Ectodermal cell (in vitro differentiated cells): ENCODE measurements around the gene VAV1.
"Not testable (repeated sequence)": the region's sequence is repeated elsewhere in the genome, so short reads cannot be mapped to it uniquely, and the experiment has no call there.

Experiments used
- H3K27ac ChIP-seq: 2 replicates; pipeline ENCODE4 v1.7.0; 2013; ENCODE audit warnings: mild to moderate bottlenecking, low read depth, low read length; ENCODE audit not compliant: insufficient read depth, poor library complexity, severe bottlenecking
- H3K27me3 ChIP-seq: 2 replicates; pipeline ENCODE4 v1.7.0; 2013; ENCODE audit warnings: mild to moderate bottlenecking, low read length; ENCODE audit not compliant: insufficient read depth, control insufficient read depth, poor library complexity, severe bottlenecking
- H3K36me3 ChIP-seq: one replicate; pipeline ENCODE4 v1.7.0; 2013; ENCODE audit warnings: low read length; ENCODE audit not compliant: control insufficient read depth, insufficient read depth
- H3K4me1 ChIP-seq: one replicate; pipeline ENCODE4 v1.7.0; 2013; ENCODE audit warnings: low read length; ENCODE audit not compliant: control insufficient read depth, insufficient read depth
- H3K4me3 ChIP-seq: 2 replicates; pipeline ENCODE4 v1.7.0; 2013; ENCODE audit warnings: low read depth, low read length, control low read depth; ENCODE audit not compliant: insufficient read depth
- H3K9me3 ChIP-seq: 2 replicates; pipeline ENCODE4 v1.7.0; 2013; ENCODE audit warnings: mild to moderate bottlenecking, low read length, moderate library complexity; ENCODE audit not compliant: control insufficient read depth
- WGBS, 2 experiments: methylation state at CpG; one replicate each; pipeline ENCODE4 v1.1.7; 2013; ENCODE audit warnings: missing lambda C conversion rate in 2 of 2; 5-methylcytosine and 5-hydroxymethylcytosine counted together

The VAV1 gene

DNA sequence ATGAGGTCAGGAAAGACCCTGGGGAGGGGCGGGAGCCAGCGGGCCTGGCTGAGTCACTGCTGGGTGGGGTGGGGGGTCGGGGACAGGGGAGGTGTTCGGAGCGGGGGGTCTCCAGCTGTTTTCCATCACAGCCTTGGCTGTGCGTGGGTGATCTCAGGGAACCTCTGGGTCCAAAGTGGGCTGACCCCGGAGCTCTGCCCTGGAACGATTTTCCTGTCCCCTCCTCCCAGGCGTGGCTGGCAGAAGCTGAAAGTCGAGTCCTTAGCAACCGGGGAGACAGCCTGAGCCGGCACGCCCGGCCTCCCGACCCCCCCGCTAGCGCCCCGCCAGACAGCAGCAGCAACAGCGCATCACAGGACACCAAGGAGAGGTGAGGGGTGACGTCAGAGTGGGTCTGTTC is 22.4 kb upstream of the VAV1 start:
- WGBS, 2 experiments = 95 to 96% methylated on average over 20 of the region's 20 CpGs
- Histone ChIP-seq H3K27ac (no peak overlapping the region), H3K27me3 (no peaks in the 10 kb centered on the region), H3K4me3 (no peak overlapping the region), H3K4me1 (peaks cover 6% of the 10 kb centered on the region), H3K9me3 (no peaks in the 10 kb centered on the region), H3K36me3 (peaks cover 40% of the 10 kb centered on the region)

DNA sequence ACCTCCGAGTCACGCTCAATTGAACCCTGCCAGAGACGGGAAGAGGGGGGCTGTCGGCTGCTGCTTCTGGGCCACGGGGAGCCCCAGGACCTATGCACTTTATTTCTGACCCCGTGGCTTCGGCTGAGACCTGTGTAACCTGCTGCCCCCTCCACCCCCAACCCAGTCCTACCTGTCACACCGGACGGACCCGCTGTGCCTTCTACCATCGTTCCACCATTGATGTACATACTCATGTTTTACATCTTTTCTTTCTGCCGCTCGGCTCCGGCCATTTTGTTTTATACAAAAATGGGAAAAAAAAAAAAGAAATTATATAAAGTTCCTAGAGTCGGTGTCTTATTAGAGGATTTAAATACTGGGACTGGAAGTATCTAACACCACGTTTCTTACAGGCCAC is 21.3 kb upstream of the VAV1 start:
- Histone ChIP-seq H3K27ac (no peak overlapping the region), H3K9me3 (no peaks in the 10 kb centered on the region), H3K36me3 (peaks cover 37% of the 10 kb centered on the region), H3K4me3 (no peak overlapping the region), H3K4me1 (no peaks in the 10 kb centered on the region), H3K27me3 (no peaks in the 10 kb centered on the region)
- WGBS, 2 experiments = 93 to 97% methylated on average over 16 of the region's 16 CpGs

DNA sequence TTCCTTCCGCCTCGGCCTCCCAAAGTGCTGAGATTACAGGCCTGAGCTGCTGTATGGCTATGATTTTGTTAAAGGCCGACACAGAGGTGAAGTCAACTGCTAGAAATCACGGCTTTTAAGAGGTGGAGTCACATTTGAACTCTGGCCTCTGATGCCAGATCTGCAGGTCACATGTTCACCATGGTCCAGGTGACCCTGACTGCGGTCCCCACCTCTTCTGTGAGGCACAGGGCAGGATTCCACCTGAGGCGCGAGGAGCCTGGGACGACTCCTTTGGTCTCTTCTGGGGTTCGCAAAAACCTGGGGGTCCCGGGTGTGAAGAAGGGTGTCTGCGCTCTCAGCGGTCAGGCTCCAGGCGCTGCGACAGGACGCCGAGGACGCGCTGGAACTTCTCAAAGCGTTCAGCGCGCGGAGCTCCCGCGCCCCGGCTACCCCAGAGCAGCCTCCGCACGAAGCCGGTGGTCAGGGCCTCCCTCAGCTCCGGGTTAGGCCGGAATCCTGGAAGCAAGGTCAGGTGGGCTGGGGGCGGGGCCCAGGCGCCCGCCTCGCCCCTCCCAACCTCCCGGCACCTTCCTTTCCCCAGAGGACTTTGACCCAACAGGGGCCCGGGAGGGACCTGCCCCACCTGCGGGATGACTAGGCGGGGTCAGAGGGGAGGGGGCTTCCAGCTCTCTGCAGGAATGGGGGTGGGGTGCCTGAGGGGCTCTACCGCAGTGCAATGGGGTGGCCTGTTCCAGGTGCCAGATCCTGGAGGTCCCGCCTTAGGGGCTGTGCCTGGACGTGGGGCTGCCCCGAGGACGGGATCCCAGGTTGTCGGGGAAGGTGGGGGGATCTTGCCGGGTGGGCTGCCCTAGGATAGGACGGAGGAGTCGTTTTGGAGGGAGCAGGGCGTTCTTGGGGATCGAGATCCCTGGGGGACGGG is 20.0 kb upstream of the VAV1 start:
- Histone ChIP-seq H3K27me3 (no peaks in the 10 kb centered on the region), H3K27ac (no peak overlapping the region), H3K9me3 (no peaks in the 10 kb centered on the region), H3K4me3 (no peak overlapping the region), H3K36me3 (peaks cover 27% of the 10 kb centered on the region), H3K4me1 (no peaks in the 10 kb centered on the region)
- WGBS, 2 experiments = 73 to 75% methylated on average over 50 of the region's 50 CpGs

DNA sequence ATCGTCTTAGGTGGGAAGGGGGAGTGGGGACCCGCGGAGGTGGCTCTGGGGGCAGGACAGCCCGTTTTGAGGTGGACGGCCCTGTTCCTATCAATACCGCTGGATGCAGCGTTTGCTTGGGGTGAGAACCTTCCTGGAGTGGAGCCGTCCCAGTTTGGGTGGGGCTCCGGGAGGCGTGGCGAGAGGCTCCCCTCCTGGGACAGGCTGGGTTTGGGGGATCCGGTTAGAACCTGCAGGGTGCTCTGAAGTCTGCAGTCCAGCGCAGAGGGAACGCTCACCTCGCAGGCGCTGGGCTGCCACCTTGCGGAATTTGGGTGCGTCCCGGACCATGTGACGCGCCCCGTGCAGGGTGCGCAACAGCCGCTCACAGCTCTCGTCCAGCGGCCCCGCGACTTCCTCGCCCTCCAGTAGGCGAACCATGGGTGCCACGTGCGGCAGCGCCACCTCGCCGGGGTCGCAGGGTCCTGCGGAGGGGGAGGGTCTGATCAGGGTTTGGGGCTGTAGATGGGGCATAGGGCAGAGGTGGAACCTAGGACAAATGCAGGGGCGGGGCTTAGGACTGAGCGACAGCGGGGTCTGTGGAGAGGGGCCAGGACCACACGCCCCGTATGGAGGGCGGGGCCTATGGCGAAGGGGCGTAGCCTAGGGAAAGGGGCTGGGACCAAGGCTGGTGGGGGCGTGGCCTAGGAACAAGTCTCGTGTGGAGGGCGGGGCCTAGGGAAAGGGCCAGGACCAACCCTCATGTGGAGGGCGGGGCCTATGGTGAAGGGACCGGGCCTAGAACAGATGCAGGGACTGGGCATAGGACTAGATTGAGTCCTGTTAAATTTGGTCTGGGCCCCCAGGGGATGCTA is 19.1 kb upstream of the VAV1 start:
- no peak overlapping the region for H3K27ac ChIP-seq
- H3K36me3 ChIP-seq = peaks cover 23% of the 10 kb centered on the region
- no peak overlapping the region for H3K4me3 ChIP-seq
- H3K4me1 ChIP-seq = no peaks in the 10 kb centered on the region
- H3K27me3 ChIP-seq = no peaks in the 10 kb centered on the region
- H3K9me3 ChIP-seq = no peaks in the 10 kb centered on the region
- 73 to 77% methylated on average over 50 of the region's 50 CpGs for WGBS, 2 experiments

DNA sequence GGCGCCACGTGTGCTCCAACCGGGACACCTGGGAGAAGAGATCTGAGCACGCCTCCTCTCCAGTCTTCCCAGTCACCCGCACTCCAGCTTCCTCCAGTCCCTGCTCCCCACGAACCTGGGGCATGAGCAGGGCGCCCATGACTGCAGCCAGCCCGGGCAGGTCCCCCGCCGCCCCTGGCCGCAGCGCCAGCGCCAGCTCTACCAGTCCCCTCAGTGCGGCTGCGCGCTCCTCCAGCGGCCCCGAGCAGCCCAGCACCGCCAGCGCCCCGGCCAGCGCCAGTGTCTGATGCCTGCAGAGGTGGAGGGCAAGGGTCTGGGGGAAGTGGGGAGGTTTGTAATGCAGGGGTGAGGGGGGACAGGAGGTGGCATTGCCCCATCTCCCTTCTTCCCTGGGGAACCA is 18.4 kb upstream of the VAV1 start:
- WGBS, 2 experiments = 95 to 97% methylated on average over 22 of the region's 22 CpGs
- no peak overlapping the region for H3K27ac ChIP-seq
- H3K36me3 ChIP-seq = peaks cover 22% of the 10 kb centered on the region
- H3K4me1 ChIP-seq = no peaks in the 10 kb centered on the region
- no peak overlapping the region for H3K4me3 ChIP-seq
- H3K27me3 ChIP-seq = no peaks in the 10 kb centered on the region
- H3K9me3 ChIP-seq = no peaks in the 10 kb centered on the region

DNA sequence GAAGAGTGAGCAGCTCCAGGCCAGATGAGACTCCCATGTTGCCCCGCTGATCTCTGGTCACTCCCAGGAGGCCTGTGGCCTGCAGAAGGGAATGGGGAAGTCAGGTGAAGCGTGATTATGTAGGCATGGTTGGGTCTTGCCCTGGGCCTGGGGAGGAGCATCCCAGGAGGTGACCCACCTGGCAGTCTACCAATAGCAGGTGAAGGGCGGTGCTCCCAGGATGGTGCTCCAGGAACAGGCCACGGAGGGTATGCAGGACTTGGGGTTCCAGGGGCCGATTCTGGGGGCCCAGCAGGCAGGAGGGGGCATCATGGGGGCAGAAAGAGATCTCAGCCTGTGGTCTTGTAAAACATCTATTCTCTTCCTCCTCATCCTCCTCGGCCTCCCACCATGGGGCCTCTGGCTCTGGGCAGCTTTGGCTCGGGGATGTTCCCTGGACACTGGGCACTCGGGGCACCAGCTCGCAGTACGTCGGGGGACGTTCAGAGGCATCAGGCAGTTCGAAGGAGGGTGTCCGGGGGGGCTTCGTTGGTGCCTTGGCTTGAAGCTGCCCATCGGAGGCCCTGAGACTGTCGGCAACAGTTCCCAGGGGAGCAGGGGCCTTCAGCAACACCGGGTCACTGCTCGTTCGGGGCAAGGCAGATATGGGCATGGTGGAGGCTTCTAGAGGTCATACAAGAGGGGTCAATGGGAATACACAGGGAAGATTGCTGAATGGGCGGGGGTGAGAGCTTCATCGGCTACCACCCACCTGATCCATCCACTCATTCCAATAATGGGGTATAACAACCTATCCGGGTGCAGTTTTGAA is 17.6 kb upstream of the VAV1 start:
- H3K4me1 ChIP-seq = no peaks in the 10 kb centered on the region
- no peaks in the 10 kb centered on the region for H3K9me3 ChIP-seq
- 95 to 97% methylated on average over 22 of the region's 23 CpGs for WGBS, 2 experiments
- no peak overlapping the region for H3K27ac ChIP-seq
- H3K27me3 ChIP-seq = no peaks in the 10 kb centered on the region
- H3K4me3 ChIP-seq = no peak overlapping the region
- H3K36me3 ChIP-seq = peaks cover 14% of the 10 kb centered on the region

DNA sequence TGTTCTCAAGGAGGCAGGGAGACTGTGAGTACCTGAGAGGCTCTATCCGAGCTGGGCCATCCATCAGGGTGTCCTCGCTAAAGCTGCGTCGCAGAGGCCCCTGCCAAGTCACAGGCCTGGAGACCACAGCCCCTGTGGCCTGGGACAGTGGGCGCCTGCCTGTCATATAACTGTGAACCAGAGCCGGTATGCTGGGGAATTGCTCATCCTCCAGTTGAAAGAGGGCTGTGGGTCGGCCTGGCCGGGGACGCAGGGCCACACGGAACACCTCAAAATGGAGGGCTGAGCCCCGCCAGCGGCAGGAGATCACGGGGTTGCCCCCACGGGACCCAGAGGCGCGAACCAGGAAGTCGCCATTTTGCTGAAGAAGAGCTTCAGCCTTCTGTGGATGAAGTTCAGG is 11.9 kb upstream of the VAV1 start:
- no peak overlapping the region for H3K4me3 ChIP-seq

DNA sequence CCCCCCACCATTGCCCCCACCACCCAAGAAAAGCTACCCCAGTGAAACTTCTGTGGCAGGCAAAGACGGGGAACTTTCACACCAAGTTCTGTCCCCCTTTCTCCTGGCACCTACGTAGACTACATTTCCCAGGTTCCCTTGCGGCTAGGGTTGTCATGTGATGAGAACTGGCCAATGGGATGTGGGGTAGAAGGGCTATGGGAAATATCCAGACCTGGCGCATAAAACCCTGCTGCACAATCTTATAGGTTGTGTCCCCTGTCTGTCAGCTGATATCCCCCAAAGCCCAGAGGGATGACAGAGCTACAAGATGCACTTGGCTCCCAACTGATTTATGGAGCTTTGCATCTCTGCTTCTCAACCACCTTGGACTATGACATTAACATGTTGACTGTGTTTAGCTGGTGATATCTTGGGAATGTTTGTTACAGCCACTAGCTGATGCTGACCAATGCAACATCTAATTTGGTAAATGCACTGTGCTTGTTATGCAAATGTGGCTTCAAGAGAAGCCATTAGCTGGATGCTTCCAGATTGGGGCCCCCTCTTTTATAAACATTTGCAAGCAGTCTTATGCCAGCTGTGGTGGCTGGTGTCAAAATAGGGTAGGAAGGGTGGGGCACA is 11.3 kb upstream of the VAV1 start:
- Histone ChIP-seq H3K27me3 (peaks cover 5% of the 10 kb centered on the region), H3K4me1 (no peaks in the 10 kb centered on the region), H3K27ac (no peak overlapping the region), H3K36me3 (no peaks in the 10 kb centered on the region), H3K9me3 (no peaks in the 10 kb centered on the region), H3K4me3 (no peak overlapping the region)
- 86 to 93% methylated on average over 4 of the region's 4 CpGs for WGBS, 2 experiments

More for the DNA sequence above, 11.9 kb upstream of the VAV1 start:
- H3K4me1 ChIP-seq = no peaks in the 10 kb centered on the region
- no peak overlapping the region for H3K27ac ChIP-seq
- H3K36me3 ChIP-seq = no peaks in the 10 kb centered on the region
- WGBS, 2 experiments = 97% methylated on average over 17 of the region's 17 CpGs
- H3K27me3 ChIP-seq = no peaks in the 10 kb centered on the region
- H3K9me3 ChIP-seq = no peaks in the 10 kb centered on the region

DNA sequence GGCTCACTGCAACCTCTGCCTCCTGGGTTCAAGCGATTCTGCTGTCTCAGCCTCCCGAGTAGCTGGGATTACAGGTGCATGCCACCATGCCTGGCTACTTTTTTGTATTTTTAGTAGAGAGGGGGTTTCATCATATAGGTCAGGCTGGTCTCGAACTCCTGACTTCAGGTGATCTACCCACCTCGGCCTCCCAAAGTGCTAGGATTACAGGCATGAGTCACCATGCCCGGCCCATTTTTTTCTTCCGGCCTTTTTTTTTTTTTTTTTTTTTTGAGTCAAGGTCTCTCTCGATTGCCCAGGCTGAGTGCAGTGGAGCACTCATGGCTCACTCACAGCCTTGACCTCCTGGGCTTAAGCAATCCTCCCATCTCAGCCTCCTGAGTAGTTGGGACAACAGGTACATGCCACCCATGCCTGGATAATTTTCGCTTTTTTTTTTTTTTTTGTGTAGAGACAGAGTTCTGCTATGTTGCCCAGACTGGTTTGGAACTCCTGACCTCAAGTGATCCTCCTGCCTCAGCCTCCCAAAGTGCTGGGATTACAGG is 10.2 kb upstream of the VAV1 start:
- H3K36me3 ChIP-seq, H3K9me3 ChIP-seq, H3K4me1 ChIP-seq, H3K4me3 ChIP-seq, H3K27ac ChIP-seq: not testable (repeated sequence)
- 89 to 90% methylated on average over 8 of the region's 8 CpGs for WGBS, 2 experiments
- peaks cover 17% of the 10 kb centered on the region for H3K27me3 ChIP-seq
